ENCODE data around the gene MUC3A. TPM values are rescaled to one million over a fixed set of nuclear protein-coding genes. Genes with fewer than 3 reads are reported as not detected.

The MUC3A gene, protein sequence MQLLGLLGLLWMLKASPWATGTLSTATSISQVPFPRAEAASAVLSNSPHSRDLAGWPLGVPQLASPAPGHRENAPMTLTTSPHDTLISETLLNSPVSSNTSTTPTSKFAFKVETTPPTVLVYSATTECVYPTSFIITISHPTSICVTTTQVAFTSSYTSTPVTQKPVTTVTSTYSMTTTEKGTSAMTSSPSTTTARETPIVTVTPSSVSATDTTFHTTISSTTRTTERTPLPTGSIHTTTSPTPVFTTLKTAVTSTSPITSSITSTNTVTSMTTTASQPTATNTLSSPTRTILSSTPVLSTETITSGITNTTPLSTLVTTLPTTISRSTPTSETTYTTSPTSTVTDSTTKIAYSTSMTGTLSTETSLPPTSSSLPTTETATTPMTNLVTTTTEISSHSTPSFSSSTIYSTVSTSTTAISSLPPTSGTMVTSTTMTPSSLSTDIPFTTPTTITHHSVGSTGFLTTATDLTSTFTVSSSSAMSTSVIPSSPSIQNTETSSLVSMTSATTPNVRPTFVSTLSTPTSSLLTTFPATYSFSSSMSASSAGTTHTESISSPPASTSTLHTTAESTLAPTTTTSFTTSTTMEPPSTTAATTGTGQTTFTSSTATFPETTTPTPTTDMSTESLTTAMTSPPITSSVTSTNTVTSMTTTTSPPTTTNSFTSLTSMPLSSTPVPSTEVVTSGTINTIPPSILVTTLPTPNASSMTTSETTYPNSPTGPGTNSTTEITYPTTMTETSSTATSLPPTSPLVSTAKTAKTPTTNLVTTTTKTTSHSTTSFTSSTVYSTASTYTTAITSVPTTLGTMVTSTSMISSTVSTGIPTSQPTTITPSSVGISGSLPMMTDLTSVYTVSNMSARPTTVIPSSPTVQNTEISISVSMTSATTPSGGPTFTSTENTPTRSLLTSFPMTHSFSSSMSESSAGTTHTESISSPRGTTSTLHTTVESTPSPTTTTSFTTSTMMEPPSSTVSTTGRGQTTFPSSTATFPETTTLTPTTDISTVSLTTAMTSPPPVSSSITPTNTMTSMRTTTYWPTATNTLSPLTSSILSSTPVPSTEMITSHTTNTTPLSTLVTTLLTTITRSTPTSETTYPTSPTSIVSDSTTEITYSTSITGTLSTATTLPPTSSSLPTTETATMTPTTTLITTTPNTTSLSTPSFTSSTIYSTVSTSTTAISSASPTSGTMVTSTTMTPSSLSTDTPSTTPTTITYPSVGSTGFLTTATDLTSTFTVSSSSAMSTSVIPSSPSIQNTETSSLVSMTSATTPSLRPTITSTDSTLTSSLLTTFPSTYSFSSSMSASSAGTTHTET (N-terminal part only)
- 10 to 100 TPM in 3 of 6 experiments, 1 to 10 TPM in 3; 3.2 to 12.8 (median 8.9) TPM for total RNA-seq
- long read RNA-seq: 0 reads

- H3K4me1 ChIP-seq: peaks cover 0 to 13% (median 0%) of the 10 kb centered on the region in 4 donors
- peak within 1 kb of the TSS; percentile 41 to 65 (median 59) for H3K4me3 ChIP-seq
- no peaks in the 10 kb centered on the region for H3K9me3 ChIP-seq
- intact Hi-C loops (cut with DNase I): no loop called here
- ATAC-seq (peak; percentile 83 to 90 (median 89)), DNase-seq (peak; percentile 82 to 92 (median 82))
- H3K36me3 ChIP-seq: peaks cover 0 to 10% (median 3%) of the 10 kb centered on the region in 4 donors
- peak within 1 kb of the TSS; percentile 70 to 89 (median 86) for H3K27ac ChIP-seq
- TF ChIP-seq POLR2A (IDR thresholded peaks at IDR 0.05) (peak; percentile 79), CTCF (IDR thresholded peaks at IDR 0.05) (no peak)
- WGBS (ENCODE audit: insufficient coverage, low coverage, low lambda C conversion rate, missing lambda C conversion rate): 13% methylated on average over 21 of the region's 24 CpGs
- no peaks in the 10 kb centered on the region for H3K27me3 ChIP-seq
These were observed at the start of gene MUC3A for GRCh38 chr7:100949227-100949932. TSS of gene MUC3A (plus strand) at chr7:100949534. CDS start at chr7:100949625, 91 bp downstream.

GRCh38 chr7:100900978-100901377 is 48.4 kb upstream of the MUC3A start:
- peak; percentile 65 to 95 (median 90) for DNase-seq

DNA sequence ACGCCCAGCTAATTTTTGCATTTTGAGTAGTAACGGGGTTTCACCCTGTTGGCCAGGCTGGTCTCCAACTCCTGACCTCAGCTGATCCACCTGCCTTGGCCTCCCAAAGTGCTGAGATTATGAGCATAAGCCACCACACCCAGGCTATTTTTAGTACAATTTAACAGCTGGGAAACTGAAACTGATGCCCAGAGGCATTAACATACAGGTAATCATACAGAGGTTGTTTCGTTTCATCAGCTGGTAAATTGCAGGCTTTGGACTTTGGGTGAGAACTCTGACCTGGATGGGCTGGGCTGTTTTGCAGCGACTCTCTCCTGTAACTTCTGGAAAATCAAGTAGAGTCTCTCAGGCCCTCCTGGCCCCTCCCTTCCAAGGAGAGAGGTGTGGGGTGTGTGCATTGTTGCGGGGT is 47.4 kb upstream of the MUC3A start:
- no peak overlapping the region for H3K4me3 ChIP-seq
- WGBS (ENCODE audit: insufficient coverage, low coverage, low lambda C conversion rate, missing lambda C conversion rate): 42% methylated on average over 4 of the region's 5 CpGs
- no peaks in the 10 kb centered on the region for H3K36me3 ChIP-seq
- H3K4me1 ChIP-seq: peaks cover 0 to 20% (median 0%) of the 10 kb centered on the region in 4 donors
- peak overlapping the region; percentile 38 to 80 (median 71) for H3K27ac ChIP-seq
- DNase-seq: peak in 1 of 3 donors; percentile 71
- H3K9me3 ChIP-seq: no peaks in the 10 kb centered on the region
- H3K27me3 ChIP-seq: no peaks in the 10 kb centered on the region
- TF ChIP-seq POLR2A (IDR thresholded peaks at IDR 0.05) (no peak), CTCF (IDR thresholded peaks at IDR 0.05) (no peak)
- intact Hi-C loops (cut with DNase I): no loop called here
- peak; percentile 66 to 78 (median 74) for ATAC-seq

More at GRCh38 chr7:100900978-100901377, 48.4 kb upstream of the MUC3A start:
- peak; percentile 55 to 87 (median 82) for ATAC-seq
- TF ChIP-seq CTCF (IDR thresholded peaks at IDR 0.05) (no peak), POLR2A (IDR thresholded peaks at IDR 0.05) (no peak)
- Histone ChIP-seq H3K9me3 (no peaks in the 10 kb centered on the region), H3K36me3 (no peaks in the 10 kb centered on the region), H3K27me3 (no peaks in the 10 kb centered on the region), H3K4me1 (peaks cover 0 to 23% (median 3%) of the 10 kb centered on the region in 4 donors), H3K27ac (peak overlapping the region in 2 of 3 donors; percentile 71 to 80), H3K4me3 (no peak overlapping the region)
- intact Hi-C loops (cut with DNase I): no loop called here
- WGBS (ENCODE audit: insufficient coverage, low coverage, low lambda C conversion rate, missing lambda C conversion rate): 60% methylated on average over 1 of the region's 2 CpGs

Data from right lobe of liver (tissue), 6 donors.